ENCODE results near the gene ENDOD1. TPM values are rescaled to one million over a fixed set of nuclear protein-coding genes. Genes with fewer than 3 reads are reported as not detected.

ENDOD1 gene
- total RNA-seq, 1 experiment from 2014 or later = 32.1 TPM

- no peak for DNase-seq
- H3K9ac ChIP-seq (ENCODE audit: low read length) = no peak overlapping the region
- H3K4me3 ChIP-seq (ENCODE audit: low read length) = no peak overlapping the region
- BruUV-seq (replicated peaks) = no TSS peak
- H2AFZ ChIP-seq (ENCODE audit: low read length) = no peak overlapping the region
- no peaks in the 10 kb centered on the region for H3K36me3 ChIP-seq (ENCODE audit: low read depth, low read length)
- H3K4me1 ChIP-seq (ENCODE audit: insufficient read depth, low read length) = no peaks in the 10 kb centered on the region
- no peak overlapping the region for H3K27ac ChIP-seq (ENCODE audit: low read length)
- ATAC-seq = no peak
- H4K20me1 ChIP-seq (ENCODE audit: low read length) = no peaks in the 10 kb centered on the region
- ChIA-PET CTCF (no interaction called here), POLR2A (ENCODE audit: unreplicated experiment) (no interaction called here)
- intact Hi-C loops (cut with micrococcal nuclease) = no loop called here
- H3K9me3 ChIP-seq (ENCODE audit: low read length) = no peaks in the 10 kb centered on the region
- H3K79me2 ChIP-seq (ENCODE audit: low read length) = no peaks in the 10 kb centered on the region
- no peaks in the 10 kb centered on the region for H3K9me2 ChIP-seq (replicated peaks; ENCODE audit: low read length)
- H3F3A ChIP-seq (ENCODE audit: low read length, unreplicated experiment) = no peaks in the 10 kb centered on the region
- TF ChIP-seq CTCF (conservative IDR thresholded peaks at IDR 0.05; ENCODE audit: low read depth, low read length) = no peak
- H3K4me2 ChIP-seq (ENCODE audit: low read length) = no peak overlapping the region
- peaks cover 41% of the 10 kb centered on the region for H3K27me3 ChIP-seq (ENCODE audit: low read length)
Measured at GRCh38 chr11:95050595-95051202, 38.9 kb upstream of the ENDOD1 start.

- Histone ChIP-seq H3K9ac (ENCODE audit: low read length) (no peak overlapping the region), H3K9me2 (replicated peaks; ENCODE audit: low read length) (no peaks in the 10 kb centered on the region), H3K36me3 (ENCODE audit: low read depth, low read length) (no peaks in the 10 kb centered on the region), H3K27me3 (ENCODE audit: low read length) (peaks cover 10% of the 10 kb centered on the region; the same call in 1 of the 2 replicates), H3K4me3 (ENCODE audit: low read length) (no peak overlapping the region), H3F3A (ENCODE audit: low read length, unreplicated experiment) (no peaks in the 10 kb centered on the region), H3K79me2 (ENCODE audit: low read length) (no peaks in the 10 kb centered on the region), H3K9me3 (ENCODE audit: low read length) (no peaks in the 10 kb centered on the region), H3K4me2 (ENCODE audit: low read length) (no peak overlapping the region), H3K4me1 (ENCODE audit: insufficient read depth, low read length) (no peaks in the 10 kb centered on the region), H2AFZ (ENCODE audit: low read length) (no peak overlapping the region), H4K20me1 (ENCODE audit: low read length) (no peaks in the 10 kb centered on the region), H3K27ac (ENCODE audit: low read length) (no peak overlapping the region)
- intact Hi-C loops (cut with micrococcal nuclease) = no loop called here
- ChIA-PET POLR2A (ENCODE audit: unreplicated experiment) (no interaction called here), CTCF (no interaction called here)
- BruUV-seq (replicated peaks) = no TSS peak
- ATAC-seq (no peak), DNase-seq (no peak)
- TF ChIP-seq EZH2 (IDR thresholded peaks at IDR 0.05; ENCODE audit: low read length, unreplicated experiment) (no peak), EZH2phosphoT487 (IDR thresholded peaks at IDR 0.05; ENCODE audit: borderline replicate concordance, low read length) (no peak), CTCF (conservative IDR thresholded peaks at IDR 0.05; ENCODE audit: low read depth, low read length) (no peak)
Measured at GRCh38 chr11:95054356-95054755, 35.3 kb upstream of the ENDOD1 start.

GRCh38 chr11:95055283-95055897, 34.3 kb upstream of the ENDOD1 start:
- intact Hi-C loops (cut with micrococcal nuclease) = no loop called here
- Histone ChIP-seq H3K4me3 (ENCODE audit: low read length) (no peak overlapping the region), H3K27me3 (ENCODE audit: low read length) (peaks cover 15% of the 10 kb centered on the region; the same call in 1 of the 2 replicates), H3K79me2 (ENCODE audit: low read length) (no peaks in the 10 kb centered on the region), H3K9me3 (ENCODE audit: low read length) (no peaks in the 10 kb centered on the region), H4K20me1 (ENCODE audit: low read length) (no peaks in the 10 kb centered on the region), H3K9me2 (replicated peaks; ENCODE audit: low read length) (no peaks in the 10 kb centered on the region), H3F3A (ENCODE audit: low read length, unreplicated experiment) (no peaks in the 10 kb centered on the region), H3K27ac (ENCODE audit: low read length) (no peak overlapping the region), H3K4me1 (ENCODE audit: insufficient read depth, low read length) (no peaks in the 10 kb centered on the region), H3K4me2 (ENCODE audit: low read length) (no peak overlapping the region), H2AFZ (ENCODE audit: low read length) (no peak overlapping the region), H3K36me3 (ENCODE audit: low read depth, low read length) (no peaks in the 10 kb centered on the region), H3K9ac (ENCODE audit: low read length) (no peak overlapping the region)
- ATAC-seq (no peak), DNase-seq (no peak)
- no peak for TF ChIP-seq EZH2phosphoT487 (IDR thresholded peaks at IDR 0.05; ENCODE audit: borderline replicate concordance, low read length)
- no peak for TF ChIP-seq EZH2 (IDR thresholded peaks at IDR 0.05; ENCODE audit: low read length, unreplicated experiment)
- TF ChIP-seq CTCF (conservative IDR thresholded peaks at IDR 0.05; ENCODE audit: low read depth, low read length) = no peak
- BruUV-seq (replicated peaks) = no TSS peak
- POLR2A ChIA-PET (ENCODE audit: unreplicated experiment) = interaction anchor here (0.6 kb wide), 1 partner anchor 12 kb away, joined by 4 read pairs; no protein-coding TSS in a partner anchor
- CTCF ChIA-PET = no interaction called here
